GM18520 (cell line): ENCODE measurements around the gene FGD5.

Experiments
- ATAC-seq: cut with Tn5 transposase; IDR thresholded peaks from one replicate; pipeline ENCODE4 v1.9.1; 2021; ENCODE audit not compliant: unreplicated experiment

FGD5 gene, protein sequence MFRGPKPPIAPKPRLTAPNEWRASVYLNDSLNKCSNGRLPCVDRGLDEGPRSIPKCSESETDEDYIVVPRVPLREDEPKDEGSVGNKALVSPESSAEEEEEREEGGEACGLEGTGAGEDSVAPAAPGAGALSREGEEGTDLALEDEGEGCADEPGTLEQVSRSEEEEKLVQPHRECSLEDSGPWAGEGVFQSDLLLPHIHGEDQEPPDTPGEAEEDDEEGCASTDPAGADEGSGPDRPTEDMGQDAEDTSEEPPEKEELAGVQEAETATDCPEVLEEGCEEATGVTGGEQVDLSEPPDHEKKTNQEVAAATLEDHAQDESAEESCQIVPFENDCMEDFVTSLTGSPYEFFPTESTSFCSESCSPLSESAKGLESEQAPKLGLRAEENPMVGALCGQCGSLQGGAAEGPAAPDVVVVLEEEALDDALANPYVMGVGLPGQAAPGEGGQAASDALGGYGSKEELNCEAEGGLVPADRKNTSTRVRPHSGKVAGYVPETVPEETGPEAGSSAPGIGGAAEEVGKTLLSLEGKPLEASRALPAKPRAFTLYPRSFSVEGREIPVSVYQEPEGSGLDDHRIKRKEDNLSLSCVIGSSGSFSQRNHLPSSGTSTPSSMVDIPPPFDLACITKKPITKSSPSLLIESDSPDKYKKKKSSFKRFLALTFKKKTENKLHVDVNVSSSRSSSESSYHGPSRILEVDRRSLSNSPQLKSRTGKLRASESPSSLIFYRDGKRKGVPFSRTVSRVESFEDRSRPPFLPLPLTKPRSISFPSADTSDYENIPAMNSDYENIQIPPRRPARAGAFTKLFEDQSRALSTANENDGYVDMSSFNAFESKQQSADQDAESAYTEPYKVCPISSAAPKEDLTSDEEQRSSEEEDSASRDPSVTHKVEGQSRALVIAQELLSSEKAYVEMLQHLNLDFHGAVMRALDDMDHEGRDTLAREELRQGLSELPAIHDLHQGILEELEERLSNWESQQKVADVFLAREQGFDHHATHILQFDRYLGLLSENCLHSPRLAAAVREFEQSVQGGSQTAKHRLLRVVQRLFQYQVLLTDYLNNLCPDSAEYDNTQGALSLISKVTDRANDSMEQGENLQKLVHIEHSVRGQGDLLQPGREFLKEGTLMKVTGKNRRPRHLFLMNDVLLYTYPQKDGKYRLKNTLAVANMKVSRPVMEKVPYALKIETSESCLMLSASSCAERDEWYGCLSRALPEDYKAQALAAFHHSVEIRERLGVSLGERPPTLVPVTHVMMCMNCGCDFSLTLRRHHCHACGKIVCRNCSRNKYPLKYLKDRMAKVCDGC (N-terminal part only)

DNA sequence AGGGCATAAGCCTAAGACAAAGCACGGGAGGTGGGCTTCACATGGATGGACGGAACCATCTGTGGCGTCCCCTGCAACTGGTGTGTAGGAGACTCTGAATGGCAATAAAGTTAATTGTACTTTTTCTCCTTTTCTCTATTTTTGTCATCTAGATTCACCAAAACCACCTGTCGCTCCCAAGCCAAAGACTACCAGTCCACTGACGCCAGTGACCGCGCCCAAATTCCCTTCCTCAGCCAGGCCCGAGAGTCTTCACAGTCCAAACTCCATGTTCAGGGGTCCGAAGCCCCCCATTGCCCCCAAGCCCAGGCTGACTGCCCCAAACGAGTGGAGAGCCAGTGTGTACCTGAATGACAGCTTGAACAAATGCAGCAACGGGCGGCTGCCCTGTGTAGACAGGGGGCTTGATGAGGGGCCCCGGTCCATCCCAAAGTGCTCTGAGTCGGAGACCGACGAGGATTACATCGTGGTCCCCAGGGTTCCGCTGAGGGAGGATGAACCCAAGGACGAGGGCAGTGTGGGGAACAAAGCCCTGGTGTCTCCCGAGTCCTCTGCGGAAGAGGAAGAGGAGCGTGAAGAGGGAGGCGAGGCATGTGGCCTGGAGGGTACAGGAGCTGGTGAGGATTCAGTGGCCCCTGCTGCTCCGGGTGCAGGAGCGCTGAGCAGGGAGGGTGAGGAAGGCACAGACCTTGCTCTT, at the start of gene FGD5:
TSS of gene FGD5 (plus strand) at position 159 of the 697 bp plus-strand sequence. CDS start at position 269, 110 bp downstream.
- no peak for ATAC-seq

DNA sequence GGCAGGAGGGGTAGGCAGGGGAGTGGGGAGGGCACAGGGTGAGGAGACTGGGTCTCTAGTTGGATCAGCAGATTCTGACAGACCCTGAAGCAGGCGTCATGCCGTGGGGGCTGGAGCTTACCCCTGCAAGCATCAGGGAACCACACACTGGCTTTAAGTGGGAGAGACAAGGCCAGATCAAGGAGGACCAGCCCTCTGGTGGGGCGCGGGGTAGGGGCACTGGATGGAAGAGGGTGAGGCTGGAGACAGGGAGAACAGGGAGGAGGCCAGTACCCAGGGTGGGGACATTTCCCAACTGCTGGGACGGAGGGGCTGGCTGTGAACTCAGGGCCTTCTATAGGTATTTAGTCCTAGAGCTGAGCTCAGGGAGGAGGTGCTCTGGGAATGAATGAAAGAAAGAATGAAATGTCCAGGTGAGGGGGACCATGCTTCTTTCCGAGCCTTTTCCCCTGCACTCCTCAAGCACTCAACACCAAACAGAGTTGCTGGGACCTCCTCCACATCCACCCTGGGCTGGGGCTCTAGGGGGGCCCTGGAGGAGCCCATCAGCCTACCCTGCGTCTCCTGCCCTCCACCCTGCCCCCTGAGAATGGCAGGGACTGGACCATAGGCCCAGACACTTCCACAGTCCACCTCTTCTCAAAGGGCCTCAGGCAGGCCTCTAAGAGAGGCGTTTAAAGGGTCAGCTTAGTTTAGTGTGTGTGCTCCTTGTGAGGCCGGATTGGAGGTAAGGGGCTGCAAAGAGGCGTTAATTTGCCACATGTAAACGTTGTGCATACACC, 49.0 kb upstream of the FGD5 start:
- ATAC-seq: no peak

DNA sequence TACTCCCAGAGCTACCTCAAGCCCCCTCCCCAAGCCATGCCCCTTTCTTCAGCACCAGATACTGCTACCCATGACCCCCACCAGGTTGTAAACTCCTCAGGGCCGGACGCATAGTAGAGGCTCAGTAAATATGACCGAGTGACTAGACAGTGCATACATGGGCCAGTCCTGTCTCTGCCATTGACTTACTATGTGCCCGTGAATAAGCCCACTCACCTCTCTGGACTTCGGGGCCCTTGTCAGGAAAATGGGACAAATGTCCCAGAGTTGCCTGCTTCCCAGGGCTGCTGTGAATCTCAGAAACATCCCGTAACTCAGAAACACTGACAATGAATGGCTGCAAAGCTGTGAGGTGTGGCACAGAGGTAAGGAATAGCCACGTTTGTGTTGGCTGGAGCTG, 48.2 kb upstream of the FGD5 start:
- ATAC-seq: no peak

DNA sequence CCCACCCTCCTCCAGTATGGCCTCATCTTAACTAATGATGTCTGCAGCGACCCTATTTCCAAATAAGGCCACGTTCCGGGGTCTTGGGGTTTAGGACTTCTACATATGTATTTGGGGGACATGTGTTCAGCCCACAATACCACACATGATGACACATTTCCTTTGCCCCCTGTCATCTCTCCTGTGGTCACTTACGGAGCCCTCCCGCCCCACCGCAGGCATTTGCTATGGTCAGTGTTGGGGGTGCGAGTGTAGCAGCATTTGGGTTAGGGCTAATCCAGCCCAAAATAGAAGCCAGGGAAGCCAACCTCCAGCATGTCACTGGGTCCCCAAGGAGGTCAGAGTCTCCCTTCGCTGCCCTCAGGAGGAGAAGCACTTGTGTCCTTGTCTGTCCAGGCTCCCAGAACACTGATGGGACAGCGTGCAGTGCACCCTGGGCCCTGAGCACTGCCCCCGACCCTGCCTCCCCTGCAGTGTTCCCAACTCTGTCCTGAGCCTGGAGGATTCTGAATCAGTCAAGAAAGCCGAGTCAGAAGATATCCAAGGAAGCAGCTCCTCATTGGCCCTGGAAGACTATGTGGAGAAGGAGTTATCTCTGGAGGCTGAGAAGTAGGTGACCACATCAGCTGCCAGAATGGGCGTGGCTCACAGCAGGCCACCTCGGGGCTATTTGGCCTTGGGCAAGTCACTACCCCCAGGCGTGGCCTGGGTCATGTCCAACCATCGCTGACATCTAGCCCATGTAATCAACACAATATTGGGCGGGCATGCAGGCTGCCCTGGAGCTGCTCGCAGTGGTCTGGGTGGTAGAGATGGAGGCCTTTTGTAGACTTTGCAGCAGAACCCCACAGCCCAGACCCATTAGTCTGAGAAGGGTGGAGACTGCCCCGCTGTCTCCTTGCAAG, 46.9 kb upstream of the FGD5 start:
- no peak for ATAC-seq

DNA sequence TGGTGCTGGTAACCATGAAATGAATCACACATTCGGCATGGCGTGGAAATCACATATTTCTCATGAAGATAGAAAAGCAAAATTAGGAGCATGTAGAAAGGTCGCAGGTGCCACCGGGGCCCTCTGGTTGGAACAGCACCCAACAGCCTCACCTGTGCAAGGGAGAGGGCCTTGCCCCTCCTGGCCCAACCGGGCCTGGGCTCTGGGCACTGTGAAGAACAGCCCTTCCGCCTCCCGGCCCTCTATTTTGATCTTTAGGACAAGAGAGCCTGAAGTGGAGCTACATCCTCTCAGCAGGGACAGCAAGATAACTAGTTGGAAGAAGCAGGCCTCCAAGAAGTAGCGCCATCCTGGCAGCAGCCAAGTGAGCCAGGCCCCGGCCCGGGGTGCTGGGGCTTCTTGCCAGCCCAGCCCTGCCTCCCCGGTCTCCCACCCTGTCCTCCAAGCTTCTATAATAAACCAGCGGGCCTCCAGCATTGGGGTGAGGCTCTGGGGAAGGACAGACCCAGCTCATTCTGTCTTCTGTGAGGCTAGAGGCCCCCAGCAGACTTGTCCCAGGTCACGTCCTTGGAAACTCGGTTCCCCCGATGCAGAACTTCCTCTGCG, 46.1 kb upstream of the FGD5 start:
- ATAC-seq: no peak

DNA sequence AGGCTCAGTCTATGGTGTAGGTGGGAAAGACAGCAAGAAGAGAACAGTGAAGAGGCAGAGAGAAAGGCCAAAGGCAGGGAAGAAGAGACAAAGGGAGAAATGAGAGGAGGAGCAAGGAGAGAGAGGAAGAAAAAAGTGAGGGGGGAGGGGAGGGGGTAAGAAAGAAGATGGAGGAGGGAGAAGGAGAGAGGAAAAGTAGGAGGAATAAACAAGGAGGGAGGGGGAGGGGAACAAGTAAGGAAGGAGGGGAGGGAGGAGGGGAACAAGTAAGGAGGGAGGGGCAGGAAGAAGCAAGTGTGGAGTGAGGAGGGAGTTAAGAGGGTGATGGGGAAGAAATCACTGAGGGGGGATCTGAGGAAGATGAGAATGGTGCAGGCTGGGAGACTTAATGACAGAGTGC, 45.5 kb upstream of the FGD5 start:
- ATAC-seq: no peak

DNA sequence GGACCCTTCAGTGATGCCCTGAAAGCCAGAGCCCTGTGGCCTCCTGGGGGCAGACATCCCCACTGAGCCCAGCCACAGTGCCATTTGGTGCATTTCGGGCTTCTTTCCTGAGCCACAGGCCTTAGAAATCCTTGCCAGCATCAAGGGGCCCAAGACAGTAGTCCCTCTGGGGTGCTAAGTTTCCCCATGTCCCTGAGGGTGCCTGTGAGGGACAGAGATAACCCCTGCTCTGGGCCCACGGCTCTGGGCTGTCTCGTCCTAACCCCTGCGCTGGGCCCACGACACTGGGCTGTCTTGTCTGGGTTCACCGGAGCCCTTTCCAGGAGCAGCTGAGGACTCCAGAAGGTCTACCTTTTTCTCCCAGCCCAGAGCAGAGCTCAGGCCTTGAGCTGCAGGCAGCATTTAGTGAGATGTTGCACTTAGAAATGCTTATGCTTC, 45.1 kb upstream of the FGD5 start:
- no peak for ATAC-seq

DNA sequence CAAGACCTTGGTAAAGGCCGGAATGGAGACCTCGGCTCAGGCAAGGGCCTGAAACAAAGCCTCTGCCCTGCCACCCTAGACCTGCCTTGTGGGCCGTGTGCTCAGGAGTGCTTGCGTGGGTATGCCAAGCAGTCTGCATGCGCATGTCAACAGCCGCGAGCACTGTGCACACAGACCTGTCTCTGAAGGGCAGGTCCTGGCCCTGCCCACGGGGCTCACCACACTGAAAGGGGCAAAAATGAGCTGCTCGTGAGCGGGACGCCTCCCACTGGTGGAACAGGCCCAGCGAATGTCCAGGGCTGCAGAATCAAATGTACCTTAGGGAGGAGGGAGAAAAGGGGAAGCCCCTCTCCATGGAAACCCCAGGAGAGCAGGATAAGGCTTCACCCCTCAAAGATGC, 44.3 kb upstream of the FGD5 start:
- no peak for ATAC-seq

DNA sequence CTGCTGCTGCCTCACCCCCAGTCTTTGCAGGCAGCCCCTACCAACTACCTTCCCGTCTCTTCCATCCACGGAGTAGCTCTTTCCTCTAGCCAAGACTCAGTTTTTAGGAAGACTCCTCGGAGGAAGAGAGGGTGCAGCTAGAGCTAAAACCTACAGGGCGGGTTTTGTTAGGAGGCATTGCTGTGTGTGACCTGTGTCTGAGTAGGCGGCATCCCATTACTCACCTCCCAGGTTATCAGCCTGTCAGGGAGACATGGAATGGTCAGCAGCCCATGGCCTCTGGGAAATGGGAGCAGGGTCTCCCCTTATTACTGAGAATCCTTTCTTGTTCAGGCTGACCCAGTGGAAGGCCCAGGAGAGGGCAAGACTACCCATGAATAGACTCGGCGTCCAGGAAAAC, 43.8 kb upstream of the FGD5 start:
- ATAC-seq: no peak

DNA sequence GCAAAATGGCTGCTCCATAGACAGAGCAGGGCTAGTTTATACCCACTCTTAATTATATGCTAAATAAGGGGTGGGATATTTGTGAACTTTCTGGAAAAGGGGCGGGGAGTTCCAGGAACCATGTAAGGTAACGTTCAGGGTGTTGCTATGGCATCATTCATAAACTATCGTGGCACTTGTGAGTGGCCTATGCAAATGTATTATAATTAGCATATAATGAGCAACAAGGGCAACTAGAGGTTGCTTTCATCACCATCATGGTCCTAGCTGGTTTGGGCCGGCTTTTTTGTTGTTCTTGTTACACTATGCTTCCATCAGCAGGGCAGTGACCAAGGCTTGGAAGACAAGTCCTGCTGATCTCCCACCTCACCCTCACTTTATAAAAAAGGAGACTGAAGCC, 43.2 kb upstream of the FGD5 start:
- no peak for ATAC-seq

DNA sequence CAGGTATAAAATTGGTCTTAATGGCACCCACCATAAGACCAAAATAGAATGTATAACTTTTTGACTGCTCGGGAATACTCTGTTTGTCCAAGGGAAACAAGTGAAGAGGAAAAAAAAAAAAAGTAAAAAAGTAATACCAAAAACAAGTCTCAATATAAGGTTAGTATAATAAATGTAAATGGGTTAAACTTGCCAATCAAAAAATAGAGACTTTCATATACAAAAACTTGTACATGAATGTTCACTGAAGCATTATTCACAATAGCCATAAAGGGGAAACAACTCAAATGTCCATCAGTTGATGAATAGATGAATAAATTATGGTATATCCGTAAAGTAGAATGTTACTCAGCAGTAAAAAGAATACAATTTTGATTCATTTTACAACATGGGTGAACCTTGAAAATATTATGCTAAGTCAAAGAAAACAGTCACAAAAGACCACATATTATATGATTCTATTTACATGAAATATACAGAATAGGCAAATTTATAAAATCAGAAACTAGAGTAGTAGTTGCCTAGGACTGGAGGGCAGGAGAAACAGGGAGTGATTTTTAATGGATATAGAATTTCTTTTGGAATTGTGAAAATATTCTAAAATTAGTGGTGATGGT, 39.6 kb upstream of the FGD5 start:
- no peak for ATAC-seq

DNA sequence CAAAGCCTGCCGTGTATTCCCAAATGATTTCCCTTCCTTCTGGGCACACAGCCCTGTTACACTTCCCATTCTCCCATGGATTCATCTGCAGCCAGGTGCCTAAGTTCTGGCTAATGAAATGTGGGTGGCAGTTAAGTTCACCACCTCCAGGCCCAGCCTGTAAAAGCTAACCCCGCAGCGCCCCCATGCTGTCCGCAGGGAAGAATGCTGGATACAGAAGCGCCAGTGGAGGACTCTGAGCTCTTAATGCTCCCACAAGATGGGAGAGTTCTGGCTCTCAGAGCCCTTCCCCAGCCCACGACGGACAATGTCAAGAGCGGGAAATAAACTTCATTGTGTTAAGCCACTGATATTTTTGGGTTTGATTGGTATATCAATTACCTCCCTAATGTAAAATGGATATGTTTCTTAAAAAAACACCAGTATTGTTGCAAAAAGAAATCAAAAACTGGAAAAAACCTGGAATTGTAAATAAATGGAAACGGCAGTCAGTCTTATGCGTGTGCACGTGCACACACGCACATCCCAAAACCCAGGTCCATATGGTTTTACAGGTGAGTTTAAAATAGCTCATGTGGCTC, 37.7 kb upstream of the FGD5 start:
- no peak for ATAC-seq

DNA sequence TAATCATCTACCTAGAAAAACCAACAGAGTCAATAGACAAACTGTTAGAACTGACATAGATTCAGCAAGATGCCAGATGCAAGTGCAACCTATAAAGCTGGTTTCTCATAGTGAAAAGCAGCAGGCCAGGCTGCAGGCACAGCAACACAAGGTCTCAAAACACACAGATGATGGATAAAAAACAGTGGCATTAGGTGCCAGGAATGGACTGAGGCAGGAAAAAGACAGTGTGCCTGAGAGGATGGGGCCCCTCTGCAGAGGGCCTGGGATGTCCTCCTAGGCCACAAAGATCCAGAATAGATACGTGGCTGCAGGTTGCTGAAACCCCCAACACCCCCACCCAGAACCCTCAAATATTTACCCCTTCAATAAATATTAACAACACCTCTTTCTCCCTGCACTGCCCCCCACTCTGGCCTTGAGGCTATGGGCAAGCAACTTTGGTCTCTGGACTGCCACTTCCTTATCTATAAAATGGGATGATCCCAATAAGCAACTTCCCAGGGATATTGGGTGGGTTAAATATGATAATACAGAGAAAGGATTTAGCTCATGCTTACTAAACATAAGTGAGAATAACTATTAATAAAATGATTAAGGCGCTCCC, 35.2 kb upstream of the FGD5 start:
- no peak for ATAC-seq

DNA sequence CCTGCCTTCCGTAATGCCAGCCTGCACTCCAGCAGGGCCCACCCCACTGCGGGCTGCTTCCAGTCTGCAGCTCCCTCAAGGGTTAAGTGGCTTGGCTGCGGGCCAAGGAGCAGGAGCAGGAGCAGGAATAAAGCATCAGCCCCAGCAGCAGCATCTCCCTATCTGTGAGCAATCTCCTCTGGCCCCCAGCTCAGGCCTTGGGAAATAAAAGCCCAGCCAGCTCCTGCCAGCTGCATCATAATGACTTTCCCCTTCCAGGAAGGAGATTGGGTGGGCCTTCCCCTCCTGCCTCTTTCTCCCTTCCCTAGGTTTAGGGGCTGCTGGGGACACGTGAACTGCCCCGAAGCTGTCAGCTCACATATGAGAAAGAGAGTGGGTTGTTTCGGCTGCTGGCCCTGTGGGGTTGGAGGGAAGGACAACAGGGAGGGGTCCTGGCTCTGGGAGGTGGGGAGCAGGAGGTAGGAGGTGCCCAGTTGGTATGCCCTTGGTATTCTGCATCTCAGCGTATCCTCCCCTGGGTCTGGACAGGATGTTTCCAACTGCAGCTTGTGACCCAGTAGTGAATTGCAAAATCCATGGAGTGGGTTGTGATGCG, 34.6 kb upstream of the FGD5 start:
- ATAC-seq: no peak

DNA sequence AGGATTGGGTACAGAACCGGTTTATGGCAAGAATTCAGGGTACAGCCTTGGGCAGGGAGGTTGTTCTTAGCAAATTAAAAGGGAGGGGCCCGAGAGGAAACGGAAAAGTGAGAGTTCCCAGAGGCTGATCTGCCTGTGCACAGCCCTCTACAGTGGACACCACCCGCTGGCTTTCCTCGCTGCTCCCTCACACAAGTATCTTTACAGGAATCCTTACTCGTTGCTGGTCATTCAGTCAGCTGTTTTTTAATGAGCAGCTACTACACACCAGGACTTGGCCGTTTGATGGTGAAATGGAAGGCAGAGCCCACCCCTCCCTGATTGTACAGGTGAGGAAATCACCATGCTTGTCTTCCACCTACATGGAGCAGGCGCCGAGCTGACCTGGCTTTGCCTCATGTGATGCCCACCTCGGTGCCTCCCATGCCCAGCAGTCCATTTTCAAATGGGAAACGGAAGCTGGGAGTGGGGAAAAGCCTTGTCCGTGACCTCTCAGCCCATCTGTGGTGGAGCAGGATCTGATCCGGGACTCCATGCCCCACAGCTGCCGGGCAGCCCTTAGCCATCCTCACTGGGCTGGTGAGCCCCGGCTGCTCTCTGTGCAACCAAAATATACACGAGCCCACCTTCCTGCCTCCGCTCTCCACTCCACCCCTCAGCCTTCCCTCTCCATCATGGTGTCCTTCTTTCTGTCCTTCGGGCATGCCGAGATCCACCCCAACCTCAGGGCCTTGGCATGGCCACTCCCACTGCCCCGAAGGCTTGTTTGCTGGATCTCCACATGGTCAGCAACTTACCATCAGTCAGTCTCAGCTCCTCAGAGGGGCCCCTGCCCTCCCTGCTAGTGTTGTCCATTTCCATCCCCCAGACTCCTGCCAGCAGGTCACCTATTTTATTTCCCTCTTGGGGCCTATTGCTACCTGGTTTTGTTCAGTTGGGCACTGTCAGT, 33.3 kb upstream of the FGD5 start:
- no peak for ATAC-seq

DNA sequence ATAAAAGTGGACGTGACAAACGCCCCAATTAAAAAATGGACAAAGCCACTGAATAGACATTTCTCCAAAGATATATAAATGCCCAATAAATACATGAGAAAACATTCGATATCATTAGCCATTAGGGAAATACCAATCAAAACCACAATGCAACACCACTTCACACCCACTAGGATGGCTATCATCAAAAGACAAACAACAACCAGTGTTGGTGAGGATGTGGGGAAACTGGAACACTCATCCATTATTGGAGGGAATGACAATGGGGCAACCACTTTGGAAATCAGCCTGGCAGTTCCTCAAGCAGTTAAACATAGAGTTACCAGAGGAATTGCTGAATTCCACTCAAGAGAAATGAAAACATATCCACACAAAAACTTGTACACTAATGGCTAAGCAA, 32.4 kb upstream of the FGD5 start:
- no peak for ATAC-seq
